Measurements from ENCODE around the gene TWNK.

Gene TWNK

DNA sequence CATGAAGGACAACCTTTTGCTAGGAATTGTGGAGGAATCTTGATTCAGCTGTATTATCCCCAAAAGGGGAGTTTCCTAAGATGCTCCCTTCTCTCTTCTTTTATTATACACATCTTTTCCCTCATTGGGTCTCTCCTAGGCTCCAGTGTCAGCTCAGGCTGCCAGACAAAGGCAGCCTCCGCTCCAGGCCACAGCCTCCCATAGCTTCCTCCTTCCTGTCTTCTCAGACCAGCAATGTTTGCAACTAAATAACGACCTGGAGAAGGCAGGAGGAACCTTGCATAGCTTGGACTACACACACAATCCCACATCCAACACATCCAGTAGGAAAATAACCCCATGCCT lies 56.0 kb downstream of the TWNK start:
- ChIA-PET POLR2A (interaction anchor here (0.8 to 3.4 kb wide), 19 partner anchors 8 to 186 kb away, joined by 3 to 32 read pairs (median 5); partner anchors contain the start of genes KAZALD1, LBX1, PDZD7 and SFXN3), CTCF (interaction anchor here (0.6 to 10.1 kb wide), 21 partner anchors 9 to 1380 kb away, joined by 3 to 112 read pairs (median 5); partner anchors contain the start of genes KAZALD1, PDZD7 and SFXN3)
- 0 out of 2 replicates have a peak, but pooled peaks have one; percentile 21 for TF ChIP-seq ZFP37 (tag by site-specific recombination; IDR thresholded peaks at IDR 0.05)
- TF ChIP-seq ZBTB17 (tag by site-specific recombination; IDR thresholded peaks at IDR 0.05) = no peak
- TF ChIP-seq, protein P1, sequence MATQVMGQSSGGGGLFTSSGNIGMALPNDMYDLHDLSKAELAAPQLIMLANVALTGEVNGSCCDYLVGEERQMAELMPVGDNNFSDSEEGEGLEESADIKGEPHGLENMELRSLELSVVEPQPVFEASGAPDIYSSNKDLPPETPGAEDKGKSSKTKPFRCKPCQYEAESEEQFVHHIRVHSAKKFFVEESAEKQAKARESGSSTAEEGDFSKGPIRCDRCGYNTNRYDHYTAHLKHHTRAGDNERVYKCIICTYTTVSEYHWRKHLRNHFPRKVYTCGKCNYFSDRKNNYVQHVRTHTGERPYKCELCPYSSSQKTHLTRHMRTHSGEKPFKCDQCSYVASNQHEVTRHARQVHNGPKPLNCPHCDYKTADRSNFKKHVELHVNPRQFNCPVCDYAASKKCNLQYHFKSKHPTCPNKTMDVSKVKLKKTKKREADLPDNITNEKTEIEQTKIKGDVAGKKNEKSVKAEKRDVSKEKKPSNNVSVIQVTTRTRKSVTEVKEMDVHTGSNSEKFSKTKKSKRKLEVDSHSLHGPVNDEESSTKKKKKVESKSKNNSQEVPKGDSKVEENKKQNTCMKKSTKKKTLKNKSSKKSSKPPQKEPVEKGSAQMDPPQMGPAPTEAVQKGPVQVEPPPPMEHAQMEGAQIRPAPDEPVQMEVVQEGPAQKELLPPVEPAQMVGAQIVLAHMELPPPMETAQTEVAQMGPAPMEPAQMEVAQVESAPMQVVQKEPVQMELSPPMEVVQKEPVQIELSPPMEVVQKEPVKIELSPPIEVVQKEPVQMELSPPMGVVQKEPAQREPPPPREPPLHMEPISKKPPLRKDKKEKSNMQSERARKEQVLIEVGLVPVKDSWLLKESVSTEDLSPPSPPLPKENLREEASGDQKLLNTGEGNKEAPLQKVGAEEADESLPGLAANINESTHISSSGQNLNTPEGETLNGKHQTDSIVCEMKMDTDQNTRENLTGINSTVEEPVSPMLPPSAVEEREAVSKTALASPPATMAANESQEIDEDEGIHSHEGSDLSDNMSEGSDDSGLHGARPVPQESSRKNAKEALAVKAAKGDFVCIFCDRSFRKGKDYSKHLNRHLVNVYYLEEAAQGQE (tag by site-specific recombination; IDR thresholded peaks at IDR 0.05) = no peak
- TF ChIP-seq, protein P2, sequence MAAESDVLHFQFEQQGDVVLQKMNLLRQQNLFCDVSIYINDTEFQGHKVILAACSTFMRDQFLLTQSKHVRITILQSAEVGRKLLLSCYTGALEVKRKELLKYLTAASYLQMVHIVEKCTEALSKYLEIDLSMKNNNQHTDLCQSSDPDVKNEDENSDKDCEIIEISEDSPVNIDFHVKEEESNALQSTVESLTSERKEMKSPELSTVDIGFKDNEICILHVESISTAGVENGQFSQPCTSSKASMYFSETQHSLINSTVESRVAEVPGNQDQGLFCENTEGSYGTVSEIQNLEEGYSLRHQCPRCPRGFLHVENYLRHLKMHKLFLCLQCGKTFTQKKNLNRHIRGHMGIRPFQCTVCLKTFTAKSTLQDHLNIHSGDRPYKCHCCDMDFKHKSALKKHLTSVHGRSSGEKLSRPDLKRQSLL (tag by site-specific recombination; IDR thresholded peaks at IDR 0.05) = no peak
- no peak for TF ChIP-seq ZNF184 (tag by site-specific recombination; IDR thresholded peaks at IDR 0.05)
- TF ChIP-seq, protein P3, sequence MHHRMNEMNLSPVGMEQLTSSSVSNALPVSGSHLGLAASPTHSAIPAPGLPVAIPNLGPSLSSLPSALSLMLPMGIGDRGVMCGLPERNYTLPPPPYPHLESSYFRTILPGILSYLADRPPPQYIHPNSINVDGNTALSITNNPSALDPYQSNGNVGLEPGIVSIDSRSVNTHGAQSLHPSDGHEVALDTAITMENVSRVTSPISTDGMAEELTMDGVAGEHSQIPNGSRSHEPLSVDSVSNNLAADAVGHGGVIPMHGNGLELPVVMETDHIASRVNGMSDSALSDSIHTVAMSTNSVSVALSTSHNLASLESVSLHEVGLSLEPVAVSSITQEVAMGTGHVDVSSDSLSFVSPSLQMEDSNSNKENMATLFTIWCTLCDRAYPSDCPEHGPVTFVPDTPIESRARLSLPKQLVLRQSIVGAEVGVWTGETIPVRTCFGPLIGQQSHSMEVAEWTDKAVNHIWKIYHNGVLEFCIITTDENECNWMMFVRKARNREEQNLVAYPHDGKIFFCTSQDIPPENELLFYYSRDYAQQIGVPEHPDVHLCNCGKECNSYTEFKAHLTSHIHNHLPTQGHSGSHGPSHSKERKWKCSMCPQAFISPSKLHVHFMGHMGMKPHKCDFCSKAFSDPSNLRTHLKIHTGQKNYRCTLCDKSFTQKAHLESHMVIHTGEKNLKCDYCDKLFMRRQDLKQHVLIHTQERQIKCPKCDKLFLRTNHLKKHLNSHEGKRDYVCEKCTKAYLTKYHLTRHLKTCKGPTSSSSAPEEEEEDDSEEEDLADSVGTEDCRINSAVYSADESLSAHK (tag by site-specific recombination; IDR thresholded peaks at IDR 0.05) = no peak
- Histone ChIP-seq H3K4me3 (ENCODE audit: low read depth, low read length) (peak overlapping the region; percentile 53), H3K4me1 (ENCODE audit: control insufficient read depth, insufficient read depth, low read length) (peaks cover 5% of the 10 kb centered on the region; the same call in 1 of the 2 replicates), H3K27ac (ENCODE audit: extremely low read depth, low read depth, low read length) (peak overlapping the region; percentile 80), H3K36me3 (ENCODE audit: control insufficient read depth in 2 of 2, insufficient read depth in 1 of 2, low read length in 2 of 2) (no peaks in the 10 kb centered on the region), H3K9me3 (ENCODE audit: control insufficient read depth, insufficient read depth, low read depth, low read length) (no peaks in the 10 kb centered on the region)
